CD4-positive, alpha-beta memory T cell (primary cell): ENCODE data around the gene WDR88. TPM values are rescaled to one million over a fixed set of nuclear protein-coding genes. Genes with fewer than 3 reads are reported as not detected.

Source experiments
- CTCF ChIA-PET: fragments of 350-600 bp; sonication (Branson Sonifier 250); formaldehyde crosslinking; loops from one replicate; lab custom pipeline; 2021; ENCODE audit warnings: inconsistent platforms; ENCODE audit not compliant: partially characterized antibody; lab: Charles Lee
- POLR2A ChIA-PET: fragments of 350-600 bp; sonication (Branson Sonifier 250); formaldehyde crosslinking; loops from one replicate; lab custom pipeline; 2021; ENCODE audit not compliant: partially characterized antibody; lab: Charles Lee
- DNase-seq, 5 donors: peaks; one replicate each; pipeline versions ENCODE4 v3.0.0 to v3.0.0-alpha.2; 2020 to 2022; ENCODE audit warnings: mixed read lengths in 1 of 5
- H3K27ac ChIP-seq: one replicate; pipeline ENCODE4 v1.7.0; 2013; ENCODE audit warnings: low read depth, low read length
- H3K27me3 ChIP-seq: 2 replicates; pipeline ENCODE4 v1.7.0; 2013; ENCODE audit warnings: mild to moderate bottlenecking, low read length, moderate library complexity; ENCODE audit not compliant: insufficient read depth
- H3K36me3 ChIP-seq: 2 replicates; pipeline ENCODE4 v1.7.0; 2013; ENCODE audit warnings: mild to moderate bottlenecking, low read length, moderate library complexity; ENCODE audit not compliant: insufficient read depth
- H3K4me1 ChIP-seq: 2 replicates; pipeline ENCODE4 v1.7.0; 2013; ENCODE audit warnings: mild to moderate bottlenecking, low read length, moderate library complexity; ENCODE audit not compliant: insufficient read depth
- H3K4me3 ChIP-seq, 2 donors: one replicate each; pipeline ENCODE4 v1.7.0; 2013; ENCODE audit warnings: low read length in 2 of 2, mild to moderate bottlenecking in 1 of 2
- H3K9me3 ChIP-seq, 2 donors: one replicate each; pipeline ENCODE4 v1.7.0; 2013; ENCODE audit warnings: low read length in 2 of 2, control low read depth in 1 of 2; ENCODE audit not compliant: control insufficient read depth in 1 of 2
- H3K27ac Mint-ChIP-seq, 7 donors: one replicate each; pipeline ENCODE4 v1.8.0; 2020 to 2021; ENCODE audit warnings: mixed read lengths in 7 of 7, mild to moderate bottlenecking in 6 of 7, inconsistent platforms in 3 of 7, moderate library complexity in 3 of 7
- H3K27me3 Mint-ChIP-seq, 2 donors: one replicate each; pipeline ENCODE4 v1.8.0; 2020 to 2021; ENCODE audit warnings: mixed read lengths in 2 of 2
- H3K36me3 Mint-ChIP-seq, 2 donors: one replicate each; pipeline ENCODE4 v1.8.0; 2020 to 2021; ENCODE audit warnings: mixed read lengths in 2 of 2, inconsistent platforms in 1 of 2, mild to moderate bottlenecking in 1 of 2
- H3K4me1 Mint-ChIP-seq, 4 donors: one replicate each; pipeline ENCODE4 v1.8.0; 2020 to 2021; ENCODE audit warnings: mixed read lengths in 4 of 4, mild to moderate bottlenecking in 1 of 4
- H3K4me3 Mint-ChIP-seq, 8 donors: one replicate each; pipeline ENCODE4 v1.8.0; 2020 to 2021; ENCODE audit warnings: mixed read lengths in 8 of 8, mild to moderate bottlenecking in 7 of 8, moderate library complexity in 6 of 8, inconsistent platforms in 3 of 8
- H3K9me3 Mint-ChIP-seq, 8 donors: one replicate each; pipeline ENCODE4 v1.8.0; 2020 to 2021; ENCODE audit warnings: mixed read lengths in 8 of 8, mild to moderate bottlenecking in 5 of 8, inconsistent platforms in 3 of 8, moderate library complexity in 1 of 8
- intact Hi-C: fragments of 100-400 bp; cut with micrococcal nuclease; formaldehyde crosslinking; loops from one replicate; pipeline ENCODE4 v1.15.1; 2023
- polyA plus RNA-seq, 2 donors: library from polyadenylated mRNA; unstranded; fragments of 300-500 nt; fragmentation: Illumina TruSeq; gene quantifications; one replicate each; pipeline ENCODE4 v1.2.3, GENCODE V29; 2021
- total RNA-seq, 2 experiments: library from RNA; stranded (reverse); gene quantifications; one replicate each; pipeline ENCODE4 v1.2.3, GENCODE V29; 2021

WDR88 gene
- total and polyA plus RNA-seq, 4 experiments from 2014 or later: 0.11 to 0.58 (median 0.43) TPM

- peaks cover 4% of the 10 kb centered on the region for H3K4me1 ChIP-seq
- Mint-ChIP-seq H3K27me3 (peaks cover 20 to 27% of the 10 kb centered on the region in 2 donors), H3K9me3 (no peaks in the 10 kb centered on the region), H3K4me3 (no peak overlapping the region), H3K4me1 (peaks cover 0 to 6% (median 3%) of the 10 kb centered on the region in 4 donors), H3K36me3 (no peaks in the 10 kb centered on the region), H3K27ac (no peak overlapping the region)
- H3K9me3 ChIP-seq: no peaks in the 10 kb centered on the region
- no peak overlapping the region for H3K4me3 ChIP-seq
- CTCF ChIA-PET: interaction anchor here (1.5 kb wide), 1 partner anchor 14 kb away, joined by 5 read pairs; no protein-coding TSS in a partner anchor
- H3K27me3 ChIP-seq: peaks cover 11% of the 10 kb centered on the region
- POLR2A ChIA-PET: no interaction called here
- no peak overlapping the region for H3K27ac ChIP-seq
- DNase-seq: no peak
- intact Hi-C loops: no loop called here
- no peaks in the 10 kb centered on the region for H3K36me3 ChIP-seq
These were observed 59.6 kb downstream of the WDR88 start for GRCh38 chr19:33191501-33191900.

GRCh38 chr19:33192010-33192409 lies 60.1 kb downstream of the WDR88 start:
- Histone ChIP-seq H3K27ac (no peak overlapping the region), H3K4me3 (no peak overlapping the region), H3K9me3 (no peaks in the 10 kb centered on the region), H3K4me1 (no peaks in the 10 kb centered on the region), H3K36me3 (no peaks in the 10 kb centered on the region), H3K27me3 (peaks cover 11% of the 10 kb centered on the region)
- peak overlapping the region in 1 of 8 donors; percentile 3 for H3K4me3 Mint-ChIP-seq
- H3K36me3 Mint-ChIP-seq: no peaks in the 10 kb centered on the region
- no peaks in the 10 kb centered on the region for H3K9me3 Mint-ChIP-seq
- H3K27ac Mint-ChIP-seq: no peak overlapping the region
- peaks cover 0 to 6% (median under 1%) of the 10 kb centered on the region in 4 donors for H3K4me1 Mint-ChIP-seq
- intact Hi-C loops: no loop called here
- DNase-seq: no peak
- CTCF ChIA-PET: interaction anchor here (1.5 kb wide), 1 partner anchor 14 kb away, joined by 5 read pairs; no protein-coding TSS in a partner anchor
- H3K27me3 Mint-ChIP-seq: peaks cover 21 to 31% of the 10 kb centered on the region in 2 donors
- POLR2A ChIA-PET: interaction anchor here (1.1 kb wide), 1 partner anchor 16 kb away, joined by 3 read pairs; no protein-coding TSS in a partner anchor

GRCh38 chr19:33193269-33193864 lies 61.5 kb downstream of the WDR88 start:
- DNase-seq: no peak
- Mint-ChIP-seq H3K9me3 (no peaks in the 10 kb centered on the region), H3K27ac (no peak overlapping the region), H3K4me3 (peak overlapping the region in 6 of 8 donors; percentile 29 to 58 (median 54)), H3K4me1 (peaks cover 0 to 6% (median 0%) of the 10 kb centered on the region in 4 donors), H3K36me3 (no peaks in the 10 kb centered on the region), H3K27me3 (peaks cover 21 to 33% of the 10 kb centered on the region in 2 donors)
- Histone ChIP-seq H3K4me1 (no peaks in the 10 kb centered on the region), H3K27ac (no peak overlapping the region), H3K4me3 (no peak overlapping the region), H3K9me3 (no peaks in the 10 kb centered on the region), H3K36me3 (no peaks in the 10 kb centered on the region), H3K27me3 (peaks cover 11% of the 10 kb centered on the region)
- POLR2A ChIA-PET: no interaction called here
- intact Hi-C loops: no loop called here
- CTCF ChIA-PET: no interaction called here

GRCh38 chr19:33193865-33194362 lies 62.0 kb downstream of the WDR88 start, which contains the start of gene LRP3:
TSS of gene LRP3 (plus strand) at chr19:33194330. CDS start at chr19:33194786, 456 bp downstream.
- POLR2A ChIA-PET: no interaction called here

GRCh38 chr19:33194532-33194885 lies 62.6 kb downstream of the WDR88 start:
- H3K4me1 Mint-ChIP-seq: peaks cover 0 to 6% (median 0%) of the 10 kb centered on the region in 4 donors
- no peaks in the 10 kb centered on the region for H3K36me3 Mint-ChIP-seq
- CTCF ChIA-PET: no interaction called here
- intact Hi-C loops: no loop called here
- no peaks in the 10 kb centered on the region for H3K9me3 Mint-ChIP-seq
- no peak for DNase-seq
- no peaks in the 10 kb centered on the region for H3K9me3 ChIP-seq
- POLR2A ChIA-PET: no interaction called here
- H3K4me3 ChIP-seq: no peak overlapping the region
- peaks cover 21 to 36% of the 10 kb centered on the region in 2 donors for H3K27me3 Mint-ChIP-seq
- no peak overlapping the region for H3K27ac ChIP-seq
- H3K27ac Mint-ChIP-seq: no peak overlapping the region
- peaks cover 11% of the 10 kb centered on the region for H3K27me3 ChIP-seq
- no peaks in the 10 kb centered on the region for H3K36me3 ChIP-seq
- no peaks in the 10 kb centered on the region for H3K4me1 ChIP-seq
- H3K4me3 Mint-ChIP-seq: no peak overlapping the region

More at GRCh38 chr19:33193865-33194362, 62.0 kb downstream of the WDR88 start, which contains the start of gene LRP3:
- H3K27me3 ChIP-seq: peaks cover 11% of the 10 kb centered on the region
- no peaks in the 10 kb centered on the region for H3K9me3 ChIP-seq
- H3K27ac Mint-ChIP-seq: no peak within 1 kb of the TSS
- peaks cover 0 to 6% (median 0%) of the 10 kb centered on the region in 4 donors for H3K4me1 Mint-ChIP-seq
- H3K27me3 Mint-ChIP-seq: peaks cover 21 to 33% of the 10 kb centered on the region in 2 donors
- no peaks in the 10 kb centered on the region for H3K36me3 Mint-ChIP-seq
- H3K4me3 Mint-ChIP-seq: peak within 1 kb of the TSS in 6 of 8 donors; percentile 29 to 62 (median 56)
- H3K4me1 ChIP-seq: no peaks in the 10 kb centered on the region
- H3K4me3 ChIP-seq: no peak within 1 kb of the TSS
- DNase-seq: no peak
- intact Hi-C loops: no loop called here
- no peaks in the 10 kb centered on the region for H3K9me3 Mint-ChIP-seq
- H3K36me3 ChIP-seq: no peaks in the 10 kb centered on the region
- no peak within 1 kb of the TSS for H3K27ac ChIP-seq
- CTCF ChIA-PET: no interaction called here

- Histone ChIP-seq H3K27ac (no peak overlapping the region), H3K9me3 (no peaks in the 10 kb centered on the region), H3K36me3 (no peaks in the 10 kb centered on the region), H3K4me1 (no peaks in the 10 kb centered on the region), H3K27me3 (peaks cover 11% of the 10 kb centered on the region), H3K4me3 (no peak overlapping the region)
- POLR2A ChIA-PET: no interaction called here
- Mint-ChIP-seq H3K27ac (no peak overlapping the region), H3K36me3 (no peaks in the 10 kb centered on the region), H3K4me3 (peak overlapping the region in 6 of 8 donors; percentile 17 to 62 (median 22)), H3K4me1 (peaks cover 0 to 6% (median 0%) of the 10 kb centered on the region in 4 donors), H3K27me3 (peaks cover 21 to 36% of the 10 kb centered on the region in 2 donors), H3K9me3 (no peaks in the 10 kb centered on the region)
- no peak for DNase-seq
- intact Hi-C loops: no loop called here
- CTCF ChIA-PET: no interaction called here
These were observed 63.2 kb downstream of the WDR88 start for GRCh38 chr19:33194886-33195644.
